ENCODE measurements around the gene PHF21A.

PHF21A gene

DNA sequence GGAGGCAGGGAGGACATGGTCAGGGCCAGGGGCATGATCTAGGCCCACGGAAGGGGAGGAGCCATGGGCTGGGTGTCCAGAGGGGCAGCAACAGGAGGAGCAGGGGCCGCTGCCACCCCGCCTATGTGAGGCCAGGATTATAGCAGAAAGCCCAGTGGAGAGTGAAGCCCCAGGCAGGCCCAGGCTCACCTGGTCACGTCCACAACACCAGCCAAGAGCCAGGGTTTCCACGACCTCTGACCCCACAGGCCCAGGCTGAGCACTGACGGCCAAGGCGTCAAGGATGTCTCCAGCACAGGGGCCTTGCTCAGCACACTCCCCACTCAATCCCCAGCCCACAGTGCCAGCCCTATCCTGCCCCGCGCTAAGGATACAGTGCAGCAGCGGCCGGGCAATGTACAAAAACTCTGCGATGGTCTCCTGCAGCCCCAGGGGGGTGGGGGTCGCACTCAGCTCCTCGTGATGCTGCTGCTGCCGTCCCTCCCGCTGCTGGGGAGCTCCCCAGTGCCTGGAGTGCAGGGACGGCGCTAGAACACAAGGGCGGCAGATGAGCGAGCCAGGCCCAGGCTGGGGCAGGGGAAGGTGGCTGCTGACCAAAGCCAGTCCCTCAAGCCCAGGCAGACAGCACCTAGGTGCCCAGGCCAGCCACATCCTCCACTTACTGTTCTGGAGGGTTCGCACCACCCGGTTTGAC lies 207.2 kb downstream of the PHF21A start:
- TF ChIP-seq SIN3A (IDR thresholded peaks at IDR 0.05; ENCODE audit: borderline replicate concordance, insufficient read depth, low read length) (no peak), FOXP2 (optimal IDR thresholded peaks at IDR 0.05; ENCODE audit: borderline replicate concordance, extremely low read depth, extremely low read length, insufficient read depth) (no peak), REST (IDR thresholded peaks at IDR 0.05; ENCODE audit: insufficient read depth in 1 of 2, low read depth in 2 of 2, low read length in 2 of 2) (no peak), POLR2AphosphoS5 (IDR thresholded peaks at IDR 0.05; ENCODE audit: low read depth, low read length) (no peak), TAF1 (IDR thresholded peaks at IDR 0.05; ENCODE audit: borderline replicate concordance, insufficient read depth, low read length) (no peak)

DNA sequence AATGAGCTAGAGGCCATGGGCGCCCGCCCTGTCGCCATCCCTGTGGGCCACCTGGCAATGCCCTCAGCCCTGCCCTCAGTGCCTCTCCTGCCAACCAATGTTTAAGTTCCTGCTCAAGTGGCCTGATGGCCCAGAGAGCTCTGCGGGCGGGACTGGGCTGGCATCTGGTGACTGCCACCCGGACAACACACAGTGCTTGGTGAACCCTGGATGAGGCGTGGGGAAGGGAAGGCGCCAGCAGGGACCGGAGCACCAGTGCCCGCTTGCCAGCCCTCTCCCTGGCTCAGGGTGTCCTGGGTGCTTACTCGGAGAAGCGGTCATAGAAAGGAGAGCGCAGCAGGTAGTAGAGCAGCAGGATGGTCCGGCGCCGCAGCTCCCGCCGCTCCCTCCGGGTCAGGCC lies 207.7 kb downstream of the PHF21A start:
- TF ChIP-seq POLR2AphosphoS5 (IDR thresholded peaks at IDR 0.05; ENCODE audit: low read depth, low read length) = no peak

DNA sequence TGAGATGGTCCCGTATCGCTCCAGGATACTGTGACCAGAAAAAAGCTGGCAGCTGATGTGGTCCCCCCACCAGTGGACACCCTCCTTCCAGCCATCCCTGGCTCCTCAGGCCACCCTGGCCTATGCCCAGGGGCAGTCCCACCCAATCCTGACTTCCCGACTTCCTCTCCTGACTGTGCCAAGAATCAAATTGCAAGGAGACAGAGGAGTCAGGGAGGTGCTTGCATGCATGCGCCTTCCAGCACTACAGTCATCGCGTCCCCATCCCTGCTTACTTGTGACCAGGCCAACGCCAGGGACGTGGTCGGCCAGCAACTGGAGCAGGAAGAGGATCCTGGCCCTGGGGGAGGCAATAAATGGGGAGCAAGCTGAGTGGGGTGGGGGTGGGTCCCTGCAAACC lies 210.6 kb downstream of the PHF21A start:
- TF ChIP-seq POLR2AphosphoS5 (IDR thresholded peaks at IDR 0.05; ENCODE audit: low read depth, low read length) (no peak), TAF1 (IDR thresholded peaks at IDR 0.05; ENCODE audit: borderline replicate concordance, insufficient read depth, low read length) (no peak), REST (IDR thresholded peaks at IDR 0.05; ENCODE audit: insufficient read depth in 1 of 2, low read depth in 2 of 2, low read length in 2 of 2) (no peak), SIN3A (IDR thresholded peaks at IDR 0.05; ENCODE audit: borderline replicate concordance, insufficient read depth, low read length) (no peak), FOXP2 (optimal IDR thresholded peaks at IDR 0.05; ENCODE audit: borderline replicate concordance, extremely low read depth, extremely low read length, insufficient read depth) (no peak)

DNA sequence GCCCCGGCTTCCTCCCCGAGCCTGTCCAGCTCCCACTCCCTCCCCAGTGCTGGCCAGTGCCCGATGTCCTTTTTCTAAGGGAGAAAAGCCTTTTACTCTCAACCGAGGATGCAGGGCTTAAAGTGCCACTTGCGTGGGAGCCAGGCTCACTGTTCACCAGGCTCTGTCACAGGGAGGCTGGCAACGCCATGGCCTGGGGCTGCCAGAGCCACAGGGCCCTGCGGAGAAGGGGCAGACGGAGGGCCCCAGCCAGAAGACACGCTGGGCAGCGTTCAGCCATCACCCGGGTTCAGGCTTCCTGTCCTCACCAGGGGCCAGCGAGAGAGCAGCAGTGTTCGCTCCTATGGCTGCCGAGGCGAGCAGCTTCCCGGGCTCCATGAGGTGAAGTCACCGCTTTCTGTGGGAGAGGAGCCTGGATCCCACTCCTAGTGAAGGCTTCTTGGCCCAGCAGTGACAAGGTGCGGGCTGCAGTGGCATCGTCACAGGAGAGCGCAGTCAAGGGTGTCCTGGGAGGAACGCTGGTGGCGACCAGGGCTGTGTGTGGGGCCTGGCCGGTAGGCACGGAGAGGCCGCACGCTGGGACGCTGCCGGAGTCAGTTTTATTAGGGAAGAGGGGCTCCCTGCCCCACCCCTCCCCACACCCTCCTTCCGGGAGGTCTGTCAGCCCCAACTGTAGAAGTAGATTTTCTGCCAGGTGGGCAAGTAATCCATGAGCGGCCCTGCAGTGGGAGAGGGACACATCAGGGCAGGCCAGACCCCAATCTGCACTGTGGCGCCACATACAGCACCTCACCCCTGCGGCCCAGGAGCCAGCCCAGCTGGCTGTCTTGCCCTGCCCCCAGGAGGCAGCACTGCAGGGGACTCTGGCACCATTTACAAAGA lies 211.4 kb downstream of the PHF21A start:
- no peak for TF ChIP-seq REST (IDR thresholded peaks at IDR 0.05; ENCODE audit: insufficient read depth in 1 of 2, low read depth in 2 of 2, low read length in 2 of 2)

DNA sequence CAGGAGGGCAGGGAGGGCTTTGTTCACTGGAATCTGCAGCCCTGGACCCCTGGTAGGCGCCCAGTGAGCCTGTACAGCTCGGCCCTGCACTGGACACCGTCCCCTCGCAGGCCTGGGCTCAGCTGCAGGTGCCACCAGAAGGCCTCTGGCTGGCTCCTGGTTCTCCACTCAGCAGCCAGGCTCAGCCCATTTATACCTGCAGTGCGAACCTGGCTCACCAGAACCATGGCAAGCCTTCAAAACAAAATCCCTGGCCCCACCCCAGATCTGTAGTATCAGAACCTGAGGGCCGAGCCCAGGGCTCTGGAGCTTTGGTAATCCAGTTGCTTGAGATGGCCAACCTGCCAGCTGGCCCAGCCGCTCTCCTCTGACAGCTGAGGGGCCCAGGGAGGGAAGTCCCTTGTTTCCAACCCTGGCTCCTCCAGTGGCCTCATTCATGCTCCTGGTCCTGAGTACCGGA lies 213.3 kb downstream of the PHF21A start:
- TF ChIP-seq SIN3A (IDR thresholded peaks at IDR 0.05; ENCODE audit: borderline replicate concordance, insufficient read depth, low read length) (no peak), TAF1 (IDR thresholded peaks at IDR 0.05; ENCODE audit: borderline replicate concordance, insufficient read depth, low read length) (no peak), POLR2AphosphoS5 (IDR thresholded peaks at IDR 0.05; ENCODE audit: low read depth, low read length) (no peak; the same call in 1 of the 2 replicates), REST (IDR thresholded peaks at IDR 0.05; ENCODE audit: insufficient read depth in 1 of 2, low read depth in 2 of 2, low read length in 2 of 2) (no peak)

Data from PFSK-1 (cell line).